ENCODE data around the gene PPARA. TPM values are rescaled to one million over a fixed set of nuclear protein-coding genes. Genes with fewer than 3 reads are reported as not detected.

PPARA gene
- total RNA-seq, 2 experiments from 2014 or later, result 3.3 to 10.5 TPM

- peak; percentile 24 for DNase-seq (ENCODE audit: low spot score)
- ChIA-PET CTCF (ENCODE audit: unreplicated experiment) (no interaction called here), POLR2A (interaction anchor here (0.5 to 0.6 kb wide), 2 partner anchors 45 to 198 kb away, joined by 3 read pairs; no protein-coding TSS in a partner anchor)
- Histone ChIP-seq H3K4me1 (ENCODE audit: insufficient read depth, low read length, poor library complexity, severe bottlenecking) (peaks cover 27% of the 10 kb centered on the region), H3K9me3 (ENCODE audit: low read length) (peaks cover 14% of the 10 kb centered on the region; the same call in 1 of the 2 replicates), H2AFZ (ENCODE audit: low read length) (peak overlapping the region; percentile 27; the same call in 1 of the 2 replicates), H3K36me3 (ENCODE audit: insufficient read depth, low read length) (no peaks in the 10 kb centered on the region), H3K27ac (ENCODE audit: low read depth, low read length, poor library complexity, severe bottlenecking) (peak overlapping the region; percentile 65), H3K79me2 (ENCODE audit: insufficient read depth, low read depth, low read length) (no peaks in the 10 kb centered on the region), H3K4me3 (ENCODE audit: low read depth, low read length, poor library complexity, severe bottlenecking) (peak overlapping the region; percentile 17), H3K4me2 (ENCODE audit: low read length) (peak overlapping the region; percentile 43), H3K9me2 (ENCODE audit: insufficient read depth, low read length) (no peaks in the 10 kb centered on the region), H4K20me1 (ENCODE audit: insufficient read depth, low read length) (no peaks in the 10 kb centered on the region)
- intact Hi-C loops (cut with micrococcal nuclease; ENCODE audit: unreplicated experiment), result no loop called here
- no TSS peak for BruUV-seq (replicated peaks)
- no peak for TF ChIP-seq CTCF (conservative IDR thresholded peaks at IDR 0.05; ENCODE audit: low read length)
- TF ChIP-seq EZH2phosphoT487 (IDR thresholded peaks at IDR 0.05; ENCODE audit: borderline replicate concordance, low read depth, low read length), result no peak
These were observed 89.7 kb downstream of the PPARA start for GRCh38 chr22:46240073-46240472.

GRCh38 chr22:46240506-46240905, 90.2 kb downstream of the PPARA start:
- Histone ChIP-seq H3K9me3 (ENCODE audit: low read length) (peaks cover 14% of the 10 kb centered on the region; the same call in 1 of the 2 replicates), H3K4me3 (ENCODE audit: low read depth, low read length, poor library complexity, severe bottlenecking) (peak overlapping the region; percentile 17), H3K4me1 (ENCODE audit: insufficient read depth, low read length, poor library complexity, severe bottlenecking) (peaks cover 27% of the 10 kb centered on the region), H4K20me1 (ENCODE audit: insufficient read depth, low read length) (no peaks in the 10 kb centered on the region), H2AFZ (ENCODE audit: low read length) (peak overlapping the region; percentile 27; the same call in 1 of the 2 replicates), H3K27ac (ENCODE audit: low read depth, low read length, poor library complexity, severe bottlenecking) (peak overlapping the region; percentile 65), H3K9me2 (ENCODE audit: insufficient read depth, low read length) (no peaks in the 10 kb centered on the region), H3K4me2 (ENCODE audit: low read length) (peak overlapping the region; percentile 43), H3K36me3 (ENCODE audit: insufficient read depth, low read length) (no peaks in the 10 kb centered on the region), H3K79me2 (ENCODE audit: insufficient read depth, low read depth, low read length) (no peaks in the 10 kb centered on the region)
- ChIA-PET POLR2A (interaction anchor here (0.5 to 0.6 kb wide), 2 partner anchors 44 to 198 kb away, joined by 3 read pairs; no protein-coding TSS in a partner anchor), CTCF (ENCODE audit: unreplicated experiment) (no interaction called here)
- TF ChIP-seq EZH2phosphoT487 (IDR thresholded peaks at IDR 0.05; ENCODE audit: borderline replicate concordance, low read depth, low read length) (no peak), CTCF (conservative IDR thresholded peaks at IDR 0.05; ENCODE audit: low read length) (no peak)
- DNase-seq (ENCODE audit: low spot score), result no peak
- BruUV-seq (replicated peaks), result no TSS peak
- intact Hi-C loops (cut with micrococcal nuclease; ENCODE audit: unreplicated experiment), result no loop called here

GRCh38 chr22:46240907-46241306, 90.6 kb downstream of the PPARA start:
- POLR2A ChIA-PET, result no interaction called here
- no peak for DNase-seq (ENCODE audit: low spot score)
- Histone ChIP-seq H3K36me3 (ENCODE audit: insufficient read depth, low read length) (no peaks in the 10 kb centered on the region), H4K20me1 (ENCODE audit: insufficient read depth, low read length) (no peaks in the 10 kb centered on the region), H3K27ac (ENCODE audit: low read depth, low read length, poor library complexity, severe bottlenecking) (peak overlapping the region; percentile 65), H3K4me3 (ENCODE audit: low read depth, low read length, poor library complexity, severe bottlenecking) (no peak overlapping the region), H2AFZ (ENCODE audit: low read length) (peak overlapping the region; percentile 27; the same call in 1 of the 2 replicates), H3K9me3 (ENCODE audit: low read length) (peaks cover 14% of the 10 kb centered on the region; the same call in 1 of the 2 replicates), H3K9me2 (ENCODE audit: insufficient read depth, low read length) (no peaks in the 10 kb centered on the region), H3K79me2 (ENCODE audit: insufficient read depth, low read depth, low read length) (no peaks in the 10 kb centered on the region), H3K4me2 (ENCODE audit: low read length) (peak overlapping the region; percentile 43; the same call in 1 of the 2 replicates), H3K4me1 (ENCODE audit: insufficient read depth, low read length, poor library complexity, severe bottlenecking) (peaks cover 27% of the 10 kb centered on the region)
- CTCF ChIA-PET (ENCODE audit: unreplicated experiment), result no interaction called here
- intact Hi-C loops (cut with micrococcal nuclease; ENCODE audit: unreplicated experiment), result no loop called here
- TF ChIP-seq CTCF (conservative IDR thresholded peaks at IDR 0.05; ENCODE audit: low read length), result no peak
- no peak for TF ChIP-seq EZH2phosphoT487 (IDR thresholded peaks at IDR 0.05; ENCODE audit: borderline replicate concordance, low read depth, low read length)
- no TSS peak for BruUV-seq (replicated peaks)
